Stimulated activated CD8-positive, alpha-beta memory T cell treated with anti-CD3 and anti-CD28 coated beads, Interleukin-15, amount 100 ng/mL, for 4 hours (primary cell): ENCODE data around the gene TBXAS1.
"Not testable (repeated sequence)": the region's sequence is repeated elsewhere in the genome, so short reads cannot be mapped to it uniquely, and the experiment has no call there.

Experiments used
- DNase-seq, 2 donors: peaks; one replicate each; pipeline ENCODE4 v3.0.0-alpha.2; 2020; ENCODE audit warnings: low read depth in 2 of 2

Gene TBXAS1

GRCh38 chr7:139889186-139889871 lies 60.3 kb downstream of the TBXAS1 start:
- DNase-seq, result no peak

DNA sequence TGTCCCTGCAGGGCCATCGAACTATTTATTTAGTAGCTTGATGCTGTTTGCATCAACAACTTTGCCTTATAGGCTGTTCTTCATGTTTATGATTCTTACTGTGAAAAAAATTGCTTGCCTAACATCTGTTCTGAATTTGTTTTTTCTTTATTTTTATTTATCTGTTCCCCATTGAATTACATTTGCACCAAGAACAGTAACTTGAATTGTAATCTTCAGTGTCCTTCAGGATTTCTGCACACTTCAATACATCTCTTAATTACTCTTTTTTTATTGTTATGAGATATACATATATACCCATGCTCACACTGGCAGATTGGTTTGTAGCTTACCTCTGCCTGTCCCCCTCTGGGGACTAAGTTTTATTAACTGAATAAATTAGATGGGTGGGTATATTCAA lies 64.4 kb downstream of the TBXAS1 start:
- DNase-seq, result no peak

DNA sequence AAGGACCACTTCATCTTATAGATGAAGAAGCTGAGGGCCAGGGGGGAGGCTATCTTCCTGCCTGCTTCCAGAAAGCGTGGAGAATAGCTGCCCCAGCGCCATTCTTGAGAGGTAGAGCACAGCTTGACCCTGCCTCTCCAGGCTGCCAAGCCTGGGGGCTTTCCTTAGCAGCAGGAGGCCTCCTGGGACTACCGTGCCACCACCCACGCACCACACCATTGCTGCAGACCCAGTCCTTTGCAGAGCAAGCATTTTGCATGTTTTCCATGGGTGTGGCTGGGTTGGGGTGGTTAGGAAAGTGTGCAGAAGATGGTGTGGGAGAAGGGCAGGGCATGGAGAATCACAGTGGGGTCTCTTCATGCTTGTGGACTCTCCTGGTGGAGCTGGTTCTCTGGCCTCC lies 64.9 kb downstream of the TBXAS1 start:
- no peak for DNase-seq

DNA sequence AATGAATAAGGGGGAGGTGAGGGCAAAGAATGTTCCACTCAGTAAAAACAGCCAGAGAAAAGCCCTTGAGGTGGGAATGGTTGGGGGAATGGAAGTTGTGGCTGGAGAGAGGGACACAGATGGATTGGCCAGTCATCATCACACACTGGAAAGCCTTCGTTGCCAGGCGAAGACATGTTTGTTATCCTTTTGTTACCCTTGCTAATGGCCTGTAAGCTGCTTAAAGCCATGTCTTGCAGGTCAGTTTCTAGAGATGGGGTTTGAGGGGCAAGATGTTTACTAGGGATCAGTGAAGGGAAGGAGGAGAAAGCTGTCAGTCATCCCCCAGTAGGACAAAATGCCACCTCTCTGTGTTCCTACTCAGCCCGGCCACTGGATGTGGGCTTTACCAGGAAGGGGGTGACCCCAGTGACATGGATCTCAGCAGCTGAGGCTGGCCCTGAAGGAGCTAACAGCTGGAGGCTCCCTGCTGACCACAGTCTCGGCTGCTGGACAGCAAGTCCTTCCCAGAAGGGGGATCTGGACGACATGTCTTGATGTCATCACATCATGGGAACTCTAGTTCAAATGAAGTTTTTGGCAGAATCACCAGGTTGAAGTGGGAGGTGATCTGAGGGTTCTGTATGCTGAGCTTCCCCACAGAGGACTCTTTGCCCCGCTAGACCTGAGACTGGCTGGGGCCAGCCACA lies 66.2 kb downstream of the TBXAS1 start:
- no peak for DNase-seq

DNA sequence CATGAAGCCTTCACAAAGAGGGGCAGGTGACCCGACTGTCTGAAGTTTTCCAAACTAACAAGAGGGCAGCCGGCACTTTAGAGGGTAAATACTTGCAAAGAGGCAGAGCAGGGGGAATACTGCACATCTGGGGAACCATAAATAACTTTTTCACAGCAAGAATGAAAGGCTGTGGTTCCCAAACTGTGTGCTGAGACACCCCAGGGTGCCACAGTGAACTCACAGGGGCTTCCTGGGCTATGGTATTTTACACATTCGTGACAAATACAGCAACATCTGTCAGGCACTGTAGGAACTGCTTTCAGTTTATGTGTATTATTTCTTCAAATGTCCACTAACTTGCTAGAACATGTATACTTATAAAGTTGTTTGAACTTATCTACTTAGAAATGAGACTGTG lies 67.2 kb downstream of the TBXAS1 start:
- no peak for DNase-seq

DNA sequence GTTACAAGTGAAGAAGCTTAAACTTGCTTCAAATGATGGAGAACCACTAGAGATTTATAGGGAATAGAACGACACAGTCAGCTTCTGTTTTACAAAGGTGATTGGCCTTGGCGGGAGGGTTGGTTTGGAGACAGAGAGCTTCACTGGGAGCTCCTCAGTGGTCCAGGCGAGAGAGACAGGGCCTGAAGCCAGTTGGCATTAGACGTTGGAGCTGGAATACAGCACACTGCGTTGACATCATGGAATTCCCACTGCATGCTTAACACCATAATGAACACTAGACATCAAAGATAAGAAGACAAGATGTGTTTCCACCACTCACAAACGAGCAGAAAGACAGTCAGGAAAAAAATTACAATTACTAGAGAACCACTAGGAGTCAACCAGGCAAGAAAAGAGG lies 67.8 kb downstream of the TBXAS1 start:
- DNase-seq, result no peak

- no peak for DNase-seq
These were observed 68.5 kb downstream of the TBXAS1 start for GRCh38 chr7:139897422-139898090.

DNA sequence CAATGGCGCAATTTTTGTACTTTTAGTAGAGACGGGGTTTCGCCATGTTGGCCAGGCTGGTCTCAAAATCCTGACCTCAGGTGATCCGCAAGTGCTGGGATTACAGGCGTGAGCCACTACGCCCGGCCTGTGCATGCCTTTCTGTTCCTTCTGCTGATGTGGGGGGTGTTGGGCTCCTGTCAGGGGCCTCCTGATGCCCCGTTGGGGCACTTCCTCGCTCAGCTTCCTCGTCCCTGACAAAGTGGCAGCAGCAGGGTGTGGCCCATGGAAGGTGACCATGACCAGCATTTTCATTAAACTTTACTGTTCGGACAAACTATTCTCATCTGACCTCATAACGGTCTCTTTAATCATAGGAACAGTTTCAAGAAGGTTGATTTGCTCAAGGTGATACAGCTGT lies 69.4 kb downstream of the TBXAS1 start:
- no peak for DNase-seq

GRCh38 chr7:139899328-139899955 lies 70.4 kb downstream of the TBXAS1 start:
- no peak for DNase-seq

DNA sequence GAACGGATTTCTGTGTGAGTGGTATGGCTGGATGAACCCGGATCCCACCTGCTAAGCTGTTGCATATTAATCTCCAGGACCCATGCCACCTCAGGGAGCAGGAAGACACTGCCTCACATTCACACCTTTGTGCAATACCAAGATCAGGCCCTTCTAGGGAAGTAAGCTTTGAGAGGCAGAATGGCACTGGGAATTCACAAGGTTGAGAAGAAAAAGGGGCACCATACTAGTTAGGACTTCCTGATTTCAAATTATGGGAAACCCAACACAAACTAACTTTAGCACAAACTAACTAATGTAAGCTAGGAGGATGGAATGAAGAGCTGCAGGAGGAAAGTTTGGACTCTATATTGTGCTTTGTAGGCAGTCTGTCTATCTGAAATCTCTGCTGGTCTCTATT lies 71.3 kb downstream of the TBXAS1 start:
- no peak for DNase-seq

GRCh38 chr7:139901056-139901795 lies 72.2 kb downstream of the TBXAS1 start:
- DNase-seq, result no peak

DNA sequence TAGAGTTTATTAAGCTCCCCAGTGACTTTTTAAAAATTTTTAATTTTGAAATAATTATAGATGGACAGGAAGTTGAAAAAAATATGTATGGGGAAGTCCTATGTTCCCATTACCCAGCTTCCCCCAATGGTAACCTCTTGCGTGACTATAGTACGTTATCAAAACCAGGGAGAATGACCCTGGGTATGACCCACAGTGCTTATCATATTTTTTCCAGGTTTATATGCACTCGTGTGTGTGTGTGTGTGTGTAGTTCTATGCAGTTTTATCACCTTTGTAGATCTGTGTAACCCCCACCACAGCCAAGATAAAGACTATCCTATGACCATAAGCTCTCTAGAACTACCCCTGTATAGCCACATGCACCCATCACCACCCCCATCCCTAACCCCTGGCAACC lies 72.8 kb downstream of the TBXAS1 start:
- DNase-seq, result no peak

- no peak for DNase-seq
These were observed 73.5 kb downstream of the TBXAS1 start for GRCh38 chr7:139902436-139903102.

DNA sequence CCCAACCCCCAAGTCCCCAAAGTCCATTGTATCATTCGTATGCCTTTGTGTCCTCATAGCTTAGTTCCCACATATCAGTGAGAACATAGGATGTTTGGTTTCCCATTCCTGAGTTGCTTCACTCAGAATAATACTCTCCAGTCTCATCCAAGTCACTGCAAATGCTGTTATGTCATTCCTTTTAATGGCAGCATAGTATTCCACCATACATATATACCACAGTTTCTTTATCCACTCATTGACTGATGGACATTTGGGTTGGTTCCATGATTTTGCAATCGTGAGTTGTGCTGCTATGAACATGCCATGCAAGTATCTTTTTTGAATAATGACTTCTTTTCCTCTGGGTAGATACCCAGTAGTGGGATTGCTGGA lies 74.0 kb downstream of the TBXAS1 start:
- not testable (repeated sequence) for DNase-seq

- DNase-seq, result no peak
These were observed 77.8 kb downstream of the TBXAS1 start for GRCh38 chr7:139906879-139907278.

DNA sequence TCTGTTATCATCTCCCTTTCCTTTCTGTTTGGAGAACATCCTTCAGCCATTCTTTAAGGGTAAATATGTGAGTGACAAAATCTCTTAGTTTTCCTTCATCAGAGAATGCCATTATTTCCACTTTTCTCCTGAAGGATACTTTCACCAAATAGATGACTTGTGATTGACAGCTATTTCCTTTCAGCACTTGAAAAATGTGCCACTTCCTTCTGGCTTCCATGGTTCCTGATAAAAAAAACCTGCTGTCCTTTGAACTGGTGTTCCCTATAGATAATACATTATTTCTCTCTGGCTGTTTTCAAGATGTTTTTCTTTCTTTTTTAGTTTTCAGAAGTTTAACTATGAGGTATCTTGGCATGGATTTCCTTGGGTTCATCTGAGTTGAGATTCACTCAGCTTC lies 79.7 kb downstream of the TBXAS1 start:
- no peak for DNase-seq

- no peak for DNase-seq
These were observed 80.5 kb downstream of the TBXAS1 start for GRCh38 chr7:139909379-139910050.

DNA sequence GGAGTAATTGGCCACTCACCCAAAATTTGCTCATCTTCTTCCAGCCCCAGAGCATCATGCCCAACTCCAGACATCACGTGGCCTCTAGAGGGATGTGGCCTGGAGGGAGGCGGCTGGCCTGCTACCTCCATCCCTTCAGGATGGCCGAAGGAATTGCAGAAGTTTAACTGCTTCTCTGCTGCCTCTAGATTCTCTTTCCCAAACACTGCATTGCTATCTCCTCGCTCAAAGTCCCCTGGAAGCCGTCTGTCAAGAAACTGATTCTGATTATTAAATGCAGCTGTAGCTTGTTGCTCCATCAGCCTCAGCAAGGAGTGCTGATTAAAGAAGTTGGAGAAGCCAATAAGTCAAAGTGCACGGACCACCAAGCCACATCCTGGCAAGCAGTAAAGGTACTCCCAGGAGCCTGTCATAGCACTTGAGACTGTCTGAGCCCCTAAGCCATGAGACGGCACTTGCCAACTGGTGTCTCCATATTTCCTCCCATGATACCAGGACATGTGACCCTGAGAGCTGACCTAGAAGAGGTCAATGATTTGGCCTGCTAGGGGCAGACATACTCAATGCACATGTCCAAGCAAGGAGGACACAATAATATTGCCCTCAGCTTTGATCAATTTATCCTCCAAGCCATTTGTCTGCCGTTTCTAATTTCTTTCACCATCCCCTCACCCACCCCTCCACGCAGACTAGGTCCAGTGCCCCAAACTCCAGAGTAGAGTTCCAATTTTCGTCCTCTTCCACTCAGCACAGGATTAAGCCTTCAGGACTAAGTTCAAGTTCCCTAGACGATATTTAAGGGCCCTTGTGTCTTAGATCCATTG lies 84.2 kb downstream of the TBXAS1 start:
- DNase-seq, result no peak

- no peak for DNase-seq
These were observed 84.7 kb downstream of the TBXAS1 start for GRCh38 chr7:139913845-139914135.
